GM18951 (cell line): Measurements from ENCODE around the gene TMEM214.
A peak's percentile ranks its signal among the peaks of the same experiment; 100 is the strongest.

Experiments used
- POLR2A ChIP-seq: IDR thresholded peaks from 4 replicates; pipeline ENCODE4 v1.6.1; 2011; ENCODE audit warnings: mild to moderate bottlenecking; ENCODE audit not compliant: insufficient read length, insufficient read depth; ENCODE audit errors: extremely low read depth
- in situ Hi-C: fragments of 300-500 bp; cut with MboI; formaldehyde crosslinking; loops from one replicate; pipeline ENCODE4 v1.12.0; 2022; ENCODE audit warnings: low sequenced_read_pairs, mixed read lengths, inconsistent platforms; ENCODE audit not compliant: unreplicated experiment

The TMEM214 gene

DNA sequence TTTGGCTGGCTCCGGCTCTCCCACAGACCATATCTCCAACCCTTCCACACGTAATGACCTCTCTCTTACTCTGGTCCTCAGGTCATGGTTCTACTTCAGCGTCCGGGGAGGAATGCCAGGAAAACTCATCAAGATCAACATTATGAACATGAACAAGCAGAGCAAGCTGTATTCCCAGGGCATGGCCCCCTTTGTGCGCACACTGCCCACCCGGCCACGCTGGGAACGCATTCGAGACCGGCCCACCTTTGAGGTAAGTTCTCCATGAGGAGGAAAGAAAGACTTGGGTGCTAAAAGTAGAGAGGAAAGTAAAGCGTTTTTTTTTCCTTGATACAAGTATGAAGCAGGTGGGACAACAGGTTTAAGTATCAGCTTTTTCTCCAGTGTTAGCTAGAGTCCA is 20.6 kb downstream of the TMEM214 start:
- in situ Hi-C loops, result no loop called here
- TF ChIP-seq POLR2A, result no peak

DNA sequence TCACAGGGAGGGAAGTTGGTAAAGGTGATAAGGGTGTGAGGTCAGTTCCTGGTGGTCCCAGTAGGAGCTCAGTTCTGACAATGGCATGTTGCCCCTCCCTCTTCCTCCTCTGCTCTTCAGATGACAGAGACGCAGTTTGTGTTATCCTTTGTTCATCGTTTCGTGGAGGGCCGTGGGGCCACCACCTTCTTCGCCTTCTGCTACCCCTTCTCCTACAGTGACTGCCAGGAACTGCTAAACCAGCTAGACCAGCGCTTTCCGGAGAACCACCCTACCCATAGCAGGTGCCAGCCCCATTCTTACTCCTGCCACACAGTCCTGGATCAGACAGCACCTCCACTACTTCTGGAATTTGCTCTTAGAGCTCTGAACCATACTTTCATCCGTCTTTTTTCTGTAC is 21.0 kb downstream of the TMEM214 start:
- no peak for TF ChIP-seq POLR2A
- in situ Hi-C loops, result no loop called here

- no peak for TF ChIP-seq POLR2A
- in situ Hi-C loops, result no loop called here
Observed at GRCh38 chr2:27054721-27055120, 22.0 kb downstream of the TMEM214 start.

- in situ Hi-C loops, result no loop called here
- TF ChIP-seq POLR2A, result no peak
Observed at GRCh38 chr2:27057184-27057583, 24.4 kb downstream of the TMEM214 start.

DNA sequence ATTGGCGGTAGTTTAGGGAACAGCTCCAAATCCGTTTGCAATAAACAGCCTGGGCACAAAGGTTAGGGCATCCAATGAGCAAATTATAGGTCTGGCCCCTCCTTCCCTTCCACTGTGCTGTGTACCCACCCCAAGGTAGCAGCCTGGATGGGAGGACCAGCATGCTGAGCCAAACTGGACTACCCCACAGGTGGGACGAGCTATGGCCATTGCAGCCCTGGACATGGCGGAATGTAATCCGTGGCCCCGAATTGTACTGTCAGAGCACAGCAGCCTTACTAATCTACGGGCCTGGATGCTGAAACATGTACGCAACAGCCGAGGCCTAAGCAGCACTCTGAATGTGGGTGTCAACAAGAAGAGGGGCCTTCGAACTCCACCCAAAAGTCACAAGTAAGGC is 25.4 kb downstream of the TMEM214 start:
- peak; percentile 18 for TF ChIP-seq POLR2A
- in situ Hi-C loops, result no loop called here

DNA sequence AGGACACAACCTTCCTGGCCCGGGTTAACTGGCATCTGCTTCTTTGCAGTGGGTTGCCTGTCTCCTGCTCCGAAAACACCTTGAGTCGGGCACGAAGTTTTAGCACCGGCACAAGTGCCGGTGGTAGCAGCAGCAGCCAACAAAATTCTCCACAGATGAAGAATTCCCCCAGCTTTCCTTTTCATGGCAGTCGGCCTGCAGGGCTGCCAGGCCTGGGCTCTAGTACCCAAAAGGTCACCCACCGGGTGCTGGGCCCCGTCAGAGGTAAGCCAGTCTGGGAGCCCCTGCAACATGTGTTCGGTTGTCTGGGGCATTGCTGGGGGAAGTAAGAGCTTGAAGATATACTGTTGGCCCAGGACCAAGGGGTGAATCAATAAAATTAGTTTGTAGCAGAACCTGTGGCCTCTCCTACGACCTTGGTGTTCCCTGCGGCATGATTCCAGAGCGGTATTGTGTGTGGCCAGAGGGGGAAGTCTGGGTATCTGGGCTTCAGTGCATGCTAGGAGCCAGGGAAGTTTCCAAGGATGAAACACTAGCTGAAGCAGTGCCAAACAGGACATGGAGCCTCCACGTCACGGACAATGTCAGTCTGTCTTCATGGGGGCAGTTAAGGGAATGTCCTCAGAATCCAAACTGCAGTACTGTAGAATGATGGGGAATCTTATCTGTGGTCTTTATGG is 26.5 kb downstream of the TMEM214 start:
- TF ChIP-seq POLR2A, result no peak
- in situ Hi-C loops, result no loop called here

GRCh38 chr2:27060323-27060722 is 27.6 kb downstream of the TMEM214 start:
- in situ Hi-C loops, result no loop called here
- no peak for TF ChIP-seq POLR2A

DNA sequence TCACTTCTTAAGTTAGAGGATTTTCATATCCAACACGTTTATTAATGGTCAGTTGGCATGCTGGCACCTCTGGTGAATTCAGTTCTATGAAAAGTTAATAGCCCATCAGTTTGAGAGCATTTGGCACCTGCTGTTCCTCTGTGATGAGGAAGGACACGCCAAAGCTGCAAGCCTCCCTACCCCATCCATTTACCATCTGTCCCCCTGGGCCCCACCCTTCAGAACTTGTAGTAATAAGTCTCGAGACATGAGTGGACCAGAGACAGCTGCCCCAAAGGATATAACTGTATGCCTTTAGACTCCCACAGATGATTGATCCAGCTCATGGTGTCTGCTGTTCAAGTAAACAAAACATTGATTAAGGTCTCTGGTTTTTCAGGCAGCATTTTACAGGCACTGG is 32.4 kb downstream of the TMEM214 start:
- no peak for TF ChIP-seq POLR2A
- in situ Hi-C loops, result no loop called here

DNA sequence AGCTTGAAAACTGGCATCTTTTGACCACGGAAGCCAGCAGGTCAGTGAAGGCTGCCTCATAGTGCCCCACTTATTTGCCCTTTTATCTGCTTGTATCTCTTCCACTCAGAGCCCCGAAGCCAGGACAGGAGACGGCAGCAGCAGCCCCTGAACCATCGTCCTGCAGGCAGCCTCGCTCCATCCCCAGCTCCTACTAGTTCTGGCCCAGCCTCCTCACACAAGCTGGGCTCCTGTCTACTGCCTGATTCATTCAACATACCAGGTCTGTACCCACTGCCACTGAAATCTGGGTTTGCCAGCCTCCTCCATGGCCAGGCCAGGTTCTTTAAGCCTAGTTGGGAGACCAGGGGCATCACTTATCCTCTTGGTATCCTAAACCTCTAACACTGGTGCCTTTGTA is 34.6 kb downstream of the TMEM214 start:
- in situ Hi-C loops, result no loop called here
- no peak for TF ChIP-seq POLR2A

- TF ChIP-seq POLR2A, result no peak
- in situ Hi-C loops, result no loop called here
Observed at GRCh38 chr2:27069436-27069835, 36.7 kb downstream of the TMEM214 start.

GRCh38 chr2:27069961-27070618 is 37.3 kb downstream of the TMEM214 start:
- no peak for TF ChIP-seq POLR2A
- in situ Hi-C loops, result no loop called here

- in situ Hi-C loops, result no loop called here
Observed at GRCh38 chr2:27070653-27071276, 38.0 kb downstream of the TMEM214 start.

GRCh38 chr2:27071277-27071989 is 38.7 kb downstream of the TMEM214 start, which contains the start of gene OST4:
OST4 (minus strand) TSS chr2:27071654.
- in situ Hi-C loops, result no loop called here
- TF ChIP-seq POLR2A, result peak; percentile 97

More at GRCh38 chr2:27070653-27071276, 38.0 kb downstream of the TMEM214 start:
- no peak for TF ChIP-seq POLR2A

DNA sequence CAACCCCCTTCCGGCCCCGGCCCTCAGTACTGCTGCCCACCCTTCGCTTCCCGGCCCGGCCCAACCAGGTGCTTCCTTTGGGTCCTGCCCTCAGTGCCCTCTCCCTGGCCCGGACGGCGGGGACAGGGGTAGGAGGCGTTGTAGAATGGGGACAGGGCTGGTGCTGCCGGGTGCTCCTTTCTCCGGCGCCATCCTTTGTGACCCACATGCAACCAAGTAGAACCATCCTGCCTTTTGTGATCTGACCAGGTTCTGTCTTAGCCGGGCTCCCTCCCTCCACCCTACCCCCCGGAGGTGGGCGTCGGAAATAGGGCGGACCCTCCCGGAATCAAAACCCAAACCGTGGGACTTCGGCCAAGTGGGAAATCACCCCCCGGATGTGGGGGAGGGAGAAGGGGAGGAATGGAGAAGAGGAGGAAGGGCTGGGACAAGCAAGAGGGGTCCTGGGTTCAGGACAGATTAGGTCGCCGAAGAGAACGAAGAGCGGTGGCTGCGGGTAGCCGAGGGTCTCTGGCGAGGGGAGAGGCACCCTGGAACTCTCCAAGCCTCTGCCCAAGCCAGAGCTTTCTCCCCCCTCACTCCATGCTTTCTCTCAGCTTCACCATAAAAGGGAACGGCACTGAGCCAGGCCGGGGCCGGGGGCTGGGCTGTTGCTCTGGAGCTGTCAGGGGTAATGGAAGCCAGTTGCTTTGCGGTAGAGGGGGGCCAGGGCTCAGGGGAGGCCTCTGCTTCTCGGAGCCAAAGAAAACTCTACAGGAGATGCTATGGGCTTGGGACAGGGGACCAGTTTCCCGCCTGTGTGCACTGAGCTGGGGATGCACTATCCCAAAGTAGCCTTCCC is 39.4 kb downstream of the TMEM214 start:
- in situ Hi-C loops, result no loop called here
- no peak for TF ChIP-seq POLR2A
